Measurements from ENCODE around the gene SLC12A5.

The SLC12A5 gene

DNA sequence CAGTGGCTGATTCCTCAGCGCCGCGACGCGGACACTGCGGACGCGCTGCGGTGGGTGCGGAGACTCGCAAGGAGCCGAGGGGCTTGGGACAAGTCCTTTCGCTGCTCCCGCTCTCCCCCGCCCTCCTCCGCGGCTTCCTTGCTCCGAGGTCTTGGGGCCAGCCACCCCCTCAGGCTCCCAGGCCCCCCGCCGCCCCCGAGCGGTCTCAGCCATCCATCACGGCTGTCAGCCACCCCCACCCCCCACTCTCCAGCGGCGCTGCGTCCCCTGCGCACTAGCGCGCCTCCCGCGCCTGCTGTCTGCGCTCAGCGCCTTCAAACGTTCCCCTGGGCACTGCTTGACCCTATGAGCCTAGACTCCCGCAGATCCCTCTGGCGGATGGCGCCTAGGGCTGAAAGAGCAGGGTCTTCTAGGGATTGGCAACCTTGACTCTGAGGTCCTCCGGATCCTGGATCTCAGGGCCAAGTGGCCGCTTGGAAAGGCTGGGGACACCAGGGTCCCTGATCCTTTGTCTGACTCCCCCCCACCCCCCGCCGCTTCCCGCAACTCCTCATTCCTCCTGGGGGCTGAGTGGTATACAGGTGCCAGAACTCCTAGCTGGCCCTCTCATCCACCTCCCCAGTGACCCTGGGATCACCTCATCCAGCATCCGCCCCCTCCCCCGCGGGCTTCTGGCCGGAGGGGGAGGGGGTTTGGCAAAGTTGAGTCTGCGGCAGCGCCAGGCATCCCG lies 1.4 kb downstream of the SLC12A5 start:
- no peak for DNase-seq

DNA sequence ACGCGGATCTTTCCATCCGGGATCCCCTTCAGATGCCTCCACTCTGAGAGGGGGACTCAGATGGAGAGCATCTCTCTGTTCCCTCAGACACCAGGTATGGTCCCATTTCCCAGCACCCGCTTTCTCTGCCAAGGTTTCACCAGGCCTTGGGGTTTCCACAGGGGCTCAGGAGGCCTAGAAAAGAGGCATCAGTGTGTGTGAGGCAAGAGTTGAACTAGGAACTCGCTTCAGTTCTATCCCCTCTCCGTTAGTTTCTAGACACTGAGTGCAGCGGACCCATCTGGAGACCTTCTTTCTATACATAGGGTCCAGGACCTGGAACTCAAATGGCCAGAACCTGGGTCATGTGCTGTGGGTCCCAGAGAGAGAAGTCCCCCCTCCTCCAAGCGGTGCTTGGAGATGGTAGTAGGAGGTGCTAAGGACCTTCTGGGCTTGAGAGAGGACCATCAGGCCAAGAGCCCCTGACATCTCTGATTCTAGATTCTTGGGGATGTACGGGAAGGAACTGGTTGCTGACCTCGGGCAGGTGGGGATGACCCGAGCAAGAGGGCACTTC lies 2.1 kb downstream of the SLC12A5 start:
- no peak for DNase-seq

DNA sequence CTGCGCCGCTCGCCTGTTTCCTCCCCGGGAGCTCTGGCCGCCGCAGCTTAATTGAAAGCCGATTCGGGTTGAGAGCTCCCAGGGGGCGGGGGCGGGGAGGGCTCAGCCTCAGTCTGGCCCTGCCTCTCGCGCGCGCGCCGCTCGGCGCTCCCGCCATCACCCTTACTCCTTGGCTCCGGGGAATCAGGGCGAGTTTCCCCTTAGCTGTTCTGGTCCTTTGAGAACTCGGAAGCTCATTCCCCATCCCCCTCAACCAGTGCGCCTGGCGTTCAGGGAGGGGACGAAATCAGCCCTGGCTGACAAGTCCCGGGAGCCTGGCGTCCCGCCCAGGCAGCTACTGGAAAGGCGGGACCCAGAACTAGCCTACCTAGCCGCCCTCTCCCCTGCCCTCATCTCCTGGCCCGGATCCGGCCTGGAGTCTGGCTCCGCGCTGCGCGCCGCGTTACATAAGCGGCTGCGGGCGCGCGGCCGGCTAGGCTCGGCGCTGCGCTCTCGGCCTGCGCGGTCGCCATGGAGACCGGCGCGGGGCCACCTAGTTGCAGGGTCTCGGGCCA lies 2.8 kb downstream of the SLC12A5 start:
- DNase-seq = peak; percentile 62 to 68

DNA sequence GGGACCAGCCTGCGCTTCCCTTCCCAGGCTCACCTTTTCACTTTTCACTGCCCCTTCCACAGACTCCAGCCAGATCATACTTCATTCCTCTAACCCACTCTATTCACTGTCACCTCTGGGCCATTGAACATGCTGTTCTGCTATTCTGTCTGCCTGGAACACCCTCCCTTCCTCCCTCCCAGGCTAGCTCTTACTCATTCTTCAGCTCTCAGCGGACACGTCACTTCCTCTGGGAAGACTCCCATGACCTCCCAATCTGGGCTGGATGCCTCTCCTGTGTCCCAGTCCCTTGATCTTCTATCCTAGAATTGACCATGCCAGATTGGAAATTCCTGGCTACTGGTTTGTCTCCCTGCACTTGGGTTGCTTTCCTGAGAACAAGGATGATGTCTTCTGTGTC lies 5.0 kb downstream of the SLC12A5 start:
- no peak for DNase-seq

DNA sequence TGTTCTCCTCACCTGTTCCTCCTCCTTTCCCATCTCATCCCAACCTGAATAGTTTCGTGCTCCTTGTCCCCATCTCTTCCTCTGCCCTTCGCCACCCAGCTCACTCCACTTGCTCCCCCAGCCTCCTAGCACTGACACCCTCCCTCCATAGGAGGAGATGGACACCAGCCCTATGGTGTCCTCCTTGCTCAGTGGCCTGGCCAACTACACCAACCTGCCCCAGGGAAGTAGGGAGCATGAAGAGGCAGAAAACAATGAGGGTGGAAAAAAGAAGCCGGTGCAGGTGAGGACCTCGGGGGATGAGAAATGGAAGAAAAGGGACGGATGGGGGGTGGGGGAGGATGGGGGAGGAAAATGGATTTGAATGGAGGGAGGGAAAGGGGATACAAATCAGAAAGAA lies 6.2 kb downstream of the SLC12A5 start:
- no peak for DNase-seq

DNA sequence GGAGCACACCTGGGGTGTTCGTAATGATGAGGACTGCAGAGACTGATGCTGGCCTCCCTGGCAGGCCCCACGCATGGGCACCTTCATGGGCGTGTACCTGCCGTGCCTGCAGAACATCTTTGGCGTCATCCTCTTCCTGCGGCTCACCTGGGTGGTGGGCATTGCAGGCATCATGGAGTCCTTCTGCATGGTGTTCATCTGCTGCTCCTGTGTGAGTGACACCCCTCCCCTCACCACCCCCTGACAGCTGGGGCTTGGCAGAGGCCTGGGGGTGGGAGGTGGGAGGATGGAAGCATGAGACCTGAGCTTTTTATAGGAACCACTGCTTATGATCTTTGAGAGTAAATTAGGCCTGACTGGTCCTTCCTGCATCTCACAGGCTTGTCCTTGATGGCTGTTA lies 6.7 kb downstream of the SLC12A5 start:
- no peak for DNase-seq

DNA sequence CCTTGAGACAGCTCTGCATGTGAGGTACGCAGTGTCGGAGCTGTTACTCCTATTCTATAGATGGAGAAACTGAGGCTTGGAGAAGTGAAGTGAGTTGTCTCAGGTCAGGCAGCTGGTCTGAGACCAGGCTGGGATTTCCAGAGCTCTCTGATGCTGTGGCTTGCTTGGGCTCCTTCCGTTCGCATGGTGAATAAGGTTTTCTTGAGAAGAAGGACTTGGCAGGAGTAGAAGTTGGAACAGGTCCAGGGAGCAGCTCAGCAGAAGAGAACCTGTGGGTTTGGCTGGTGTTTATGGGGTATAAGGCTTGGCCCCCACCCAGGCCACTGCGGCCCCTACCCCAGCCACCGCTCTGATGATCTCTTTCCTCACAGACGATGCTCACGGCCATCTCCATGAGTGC lies 7.4 kb downstream of the SLC12A5 start:
- DNase-seq = no peak

DNA sequence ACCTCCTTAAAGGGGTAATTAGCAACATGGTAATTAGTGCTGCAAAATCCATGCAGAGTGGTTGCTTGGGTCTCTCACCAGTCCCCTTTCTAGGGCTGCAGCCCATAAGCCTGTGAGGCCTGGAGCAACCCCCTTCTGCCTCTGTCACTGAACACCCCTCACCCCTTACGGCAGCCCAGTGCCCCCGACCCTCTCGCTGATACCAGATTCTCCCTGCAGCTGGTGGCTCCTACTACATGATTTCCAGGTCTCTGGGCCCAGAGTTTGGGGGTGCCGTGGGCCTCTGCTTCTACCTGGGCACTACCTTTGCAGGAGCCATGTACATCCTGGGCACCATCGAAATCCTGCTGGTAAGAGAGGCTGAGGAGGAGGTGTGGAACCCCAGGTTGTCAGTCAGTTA lies 8.0 kb downstream of the SLC12A5 start:
- DNase-seq = no peak

DNA sequence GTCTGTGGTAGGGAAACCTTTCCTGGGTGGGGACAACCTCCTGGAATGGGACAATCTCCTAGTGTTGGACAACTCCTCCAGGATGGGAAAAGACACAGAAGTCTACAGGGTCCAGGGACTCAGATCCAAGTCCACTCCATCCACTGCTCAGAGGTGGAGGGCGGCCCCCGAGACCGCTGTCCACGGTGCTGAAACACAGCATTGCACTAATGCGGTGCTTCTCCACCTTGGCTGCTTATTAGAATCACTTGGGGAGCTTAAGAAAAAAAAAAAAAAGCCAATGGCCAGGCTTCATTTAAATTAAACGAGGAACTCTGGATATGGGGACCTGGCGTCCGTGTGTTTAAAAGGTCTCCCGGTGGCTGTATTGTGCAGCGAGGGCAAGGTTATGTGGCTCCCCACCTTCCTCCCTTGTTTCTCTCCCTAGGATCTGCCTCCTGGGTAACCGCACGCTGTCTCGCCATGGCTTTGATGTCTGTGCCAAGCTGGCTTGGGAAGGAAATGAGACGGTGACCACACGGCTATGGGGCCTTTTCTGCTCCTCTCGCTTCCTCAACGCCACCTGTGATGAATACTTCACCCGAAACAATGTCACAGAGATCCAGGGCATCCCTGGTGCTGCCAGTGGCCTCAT lies 12.0 kb downstream of the SLC12A5 start:
- no peak for DNase-seq

DNA sequence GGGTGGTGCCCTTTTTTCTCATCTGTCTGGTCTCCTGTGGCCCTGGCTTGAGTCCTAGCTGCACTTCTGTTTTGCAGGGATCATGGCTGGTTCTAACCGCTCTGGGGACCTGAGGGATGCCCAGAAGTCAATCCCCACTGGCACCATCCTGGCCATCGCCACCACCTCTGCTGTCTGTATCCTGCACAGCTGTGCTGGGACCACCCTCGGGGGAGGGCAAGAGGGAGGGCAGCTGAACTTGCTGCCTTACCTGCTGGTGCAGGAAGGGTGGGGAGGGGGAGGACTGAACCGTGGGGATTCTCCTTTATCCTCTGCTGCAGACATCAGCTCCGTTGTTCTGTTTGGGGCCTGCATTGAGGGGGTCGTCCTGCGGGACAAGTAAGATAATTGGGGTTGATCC lies 14.5 kb downstream of the SLC12A5 start:
- no peak for DNase-seq

DNA sequence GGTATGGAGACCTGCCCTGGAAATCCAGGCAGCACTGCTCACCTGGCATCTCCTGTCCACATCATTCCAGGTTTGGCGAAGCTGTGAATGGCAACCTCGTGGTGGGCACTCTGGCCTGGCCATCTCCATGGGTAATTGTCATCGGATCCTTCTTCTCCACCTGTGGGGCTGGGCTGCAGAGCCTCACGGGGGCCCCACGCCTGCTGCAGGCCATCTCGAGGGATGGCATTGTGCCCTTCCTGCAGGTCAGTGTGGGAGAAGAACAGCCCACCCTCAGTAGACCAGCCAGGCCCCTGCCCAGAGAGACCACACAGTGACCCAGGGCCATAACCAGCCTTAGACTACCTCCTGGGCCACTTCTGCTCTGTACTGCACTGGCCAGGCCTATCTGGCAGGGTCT lies 15.9 kb downstream of the SLC12A5 start:
- no peak for DNase-seq

DNA sequence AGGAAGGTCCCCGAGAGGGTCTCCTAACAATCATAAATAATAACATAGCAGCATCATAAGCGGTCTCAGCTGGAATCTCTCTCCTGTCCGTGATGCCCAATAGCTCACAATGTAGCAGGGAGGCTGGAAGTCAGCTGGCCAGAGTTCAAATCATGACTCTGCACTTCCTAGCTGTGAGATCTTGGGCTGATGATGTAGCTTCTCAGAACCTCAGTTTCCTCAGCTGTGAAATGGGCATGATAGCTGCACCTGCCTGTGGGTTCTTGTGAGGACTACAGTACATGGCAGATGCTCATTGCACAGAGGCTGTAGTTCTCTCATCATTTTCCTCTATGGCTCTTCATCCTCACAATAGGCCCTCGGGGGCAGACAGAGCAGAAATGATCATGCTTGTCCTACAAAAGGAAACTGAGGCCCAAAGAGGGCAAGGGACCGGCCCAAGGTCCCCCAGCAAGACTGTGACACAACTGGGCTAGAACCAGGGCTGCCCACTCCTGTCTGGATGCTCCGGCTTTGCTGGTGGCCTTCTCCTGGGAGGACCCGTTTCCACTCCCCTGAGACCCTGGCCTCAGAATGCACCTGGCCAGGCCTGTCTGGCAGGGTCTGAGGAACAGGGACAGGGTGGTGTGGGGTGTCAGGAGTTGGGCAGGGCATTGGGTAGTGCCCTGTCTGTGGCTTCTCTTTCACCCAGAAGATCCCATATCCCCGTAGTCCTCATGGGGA lies 17.7 kb downstream of the SLC12A5 start:
- DNase-seq = no peak

DNA sequence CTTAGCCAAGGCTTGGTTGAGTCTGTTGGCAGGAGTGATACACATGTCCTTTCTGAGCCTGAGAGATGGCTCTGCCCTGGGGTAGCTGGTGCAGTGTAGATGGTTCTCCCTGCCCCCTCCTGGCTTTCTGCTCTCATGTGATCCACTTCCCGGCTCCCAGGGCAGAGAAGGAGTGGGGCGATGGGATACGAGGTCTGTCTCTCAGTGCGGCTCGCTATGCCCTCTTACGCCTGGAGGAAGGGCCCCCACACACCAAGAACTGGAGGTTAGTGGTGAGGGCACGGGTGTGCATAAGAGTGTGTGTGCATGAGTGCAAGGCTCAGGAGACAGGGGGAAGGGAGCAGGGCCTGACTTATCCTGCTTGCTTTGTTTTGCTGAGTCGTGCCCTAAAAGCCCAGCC lies 18.8 kb downstream of the SLC12A5 start:
- no peak for DNase-seq

DNA sequence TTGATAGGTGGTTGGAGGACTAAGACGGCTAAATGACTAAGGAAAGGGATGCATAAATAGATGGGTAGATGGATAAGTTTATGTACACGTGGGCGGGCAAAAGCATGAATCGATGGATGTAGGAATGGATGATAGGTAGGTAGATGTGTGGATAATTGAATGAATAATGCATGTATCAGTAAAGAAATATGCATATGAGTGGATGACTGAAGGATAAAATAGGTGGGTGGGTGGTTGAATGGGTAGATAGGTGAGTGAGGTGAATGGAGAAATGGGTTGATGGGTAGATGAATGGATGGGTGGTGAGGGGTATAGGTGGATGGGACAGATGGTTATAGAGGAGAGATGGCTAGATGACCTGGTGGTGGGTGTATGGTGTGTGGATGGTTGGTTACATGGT lies 20.2 kb downstream of the SLC12A5 start:
- no peak for DNase-seq

DNA sequence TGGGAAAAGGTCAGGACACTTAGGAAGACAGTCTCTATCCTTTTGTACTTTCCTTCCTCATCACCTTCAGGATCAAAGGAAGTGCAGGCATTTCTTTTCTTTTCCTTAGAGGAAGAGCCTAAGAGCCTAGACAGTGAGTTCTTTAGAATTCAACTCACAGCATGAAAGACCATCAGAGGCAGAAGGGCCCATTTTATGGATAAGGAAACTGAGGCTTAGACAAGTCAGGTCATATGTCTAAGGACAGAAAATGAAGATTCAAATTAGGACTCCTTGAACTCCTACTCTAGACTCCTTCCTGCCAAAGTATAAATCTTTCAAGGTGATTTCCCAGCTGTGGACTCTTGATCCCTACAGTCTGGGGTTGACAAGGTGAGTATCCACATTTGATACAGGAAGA lies 20.8 kb downstream of the SLC12A5 start:
- no peak for DNase-seq

DNA sequence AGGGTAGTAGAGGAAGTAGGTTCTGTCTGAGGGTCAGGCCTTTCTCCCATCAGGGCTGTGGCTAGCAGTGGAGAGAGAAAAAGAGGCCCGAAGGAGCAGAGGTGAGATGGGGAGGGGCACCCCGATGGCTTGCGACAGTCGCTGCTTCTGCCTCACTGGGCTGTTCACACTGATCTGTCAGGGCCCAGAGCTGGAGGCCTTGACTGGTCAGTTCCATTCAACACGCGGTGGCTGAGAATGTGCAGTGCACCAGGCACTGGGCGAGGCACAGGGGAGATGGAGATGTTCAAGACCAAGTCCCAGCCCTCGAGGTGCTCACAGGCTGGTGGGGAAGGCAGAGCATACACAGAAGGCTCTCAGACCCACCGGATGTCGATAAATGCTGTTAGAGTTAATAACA lies 21.4 kb downstream of the SLC12A5 start:
- DNase-seq = no peak

DNA sequence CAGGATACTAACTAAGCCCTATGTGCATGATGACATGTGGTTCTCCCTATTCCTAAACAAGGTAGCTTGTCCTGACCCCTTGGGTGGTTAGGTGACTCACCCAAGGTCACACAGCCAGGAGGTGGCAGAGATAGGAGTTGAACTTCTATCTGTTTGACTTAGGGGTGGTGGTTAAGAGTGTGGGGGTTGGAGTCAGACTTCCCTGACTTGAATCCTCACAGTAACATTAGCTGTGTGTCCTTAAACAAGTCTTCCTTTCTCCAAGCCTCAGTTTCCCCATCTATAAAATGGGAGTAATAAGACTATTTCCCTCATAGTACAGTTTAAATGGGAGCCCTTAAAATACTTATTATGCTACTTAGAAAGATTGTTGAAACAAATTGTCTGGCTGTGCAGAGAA lies 21.9 kb downstream of the SLC12A5 start:
- no peak for DNase-seq

DNA sequence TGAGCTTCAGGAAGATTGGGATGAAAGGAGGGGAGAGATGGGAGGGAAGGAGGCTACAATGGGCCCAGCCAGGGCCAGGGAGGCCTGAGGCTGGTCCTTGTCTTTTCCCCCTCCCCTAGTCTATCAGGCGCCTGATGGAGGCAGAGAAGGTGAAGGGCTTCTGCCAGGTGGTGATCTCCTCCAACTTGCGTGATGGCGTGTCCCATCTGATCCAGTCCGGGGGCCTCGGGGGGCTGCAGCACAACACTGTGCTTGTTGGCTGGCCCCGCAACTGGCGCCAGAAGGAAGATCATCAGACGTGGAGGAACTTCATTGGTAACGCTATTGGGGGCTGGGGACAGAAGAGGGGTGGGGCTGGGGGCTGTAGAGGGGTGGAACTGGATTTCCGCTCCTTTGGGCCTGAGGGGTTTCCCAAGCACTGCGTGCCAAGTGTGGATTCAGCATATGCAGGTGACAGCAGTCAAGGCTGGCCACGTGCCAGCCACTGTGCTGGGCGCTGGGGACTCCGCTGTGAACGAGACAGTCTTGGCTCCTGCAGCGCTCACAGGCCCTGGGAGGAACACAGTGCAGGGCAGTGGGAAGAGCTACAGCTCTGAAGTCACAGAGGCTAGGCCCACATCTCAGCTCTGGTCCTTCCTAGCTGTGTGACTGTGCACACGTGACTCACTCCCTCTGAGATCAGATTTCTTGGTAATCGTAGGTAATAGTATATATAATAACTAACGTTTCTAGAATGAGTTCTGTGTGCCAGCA lies 22.7 kb downstream of the SLC12A5 start:
- no peak for DNase-seq

DNA sequence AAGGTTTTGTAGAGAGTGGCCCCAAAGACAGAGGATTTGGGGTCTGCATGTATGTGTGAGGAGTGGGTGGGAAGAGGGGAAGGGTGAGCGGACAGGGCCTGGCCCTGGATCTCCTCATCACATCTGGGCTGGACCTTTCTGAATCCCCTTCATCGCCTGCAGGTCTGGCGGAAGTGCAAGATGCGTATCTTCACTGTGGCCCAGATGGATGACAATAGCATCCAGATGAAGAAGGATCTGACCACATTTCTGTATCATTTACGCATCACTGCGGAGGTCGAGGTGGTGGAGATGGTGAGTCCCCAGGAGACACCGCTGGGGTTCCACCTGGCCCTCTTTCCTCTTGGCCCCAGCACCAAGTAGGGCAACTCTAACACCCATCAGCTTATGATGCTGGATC lies 24.4 kb downstream of the SLC12A5 start:
- DNase-seq = no peak

DNA sequence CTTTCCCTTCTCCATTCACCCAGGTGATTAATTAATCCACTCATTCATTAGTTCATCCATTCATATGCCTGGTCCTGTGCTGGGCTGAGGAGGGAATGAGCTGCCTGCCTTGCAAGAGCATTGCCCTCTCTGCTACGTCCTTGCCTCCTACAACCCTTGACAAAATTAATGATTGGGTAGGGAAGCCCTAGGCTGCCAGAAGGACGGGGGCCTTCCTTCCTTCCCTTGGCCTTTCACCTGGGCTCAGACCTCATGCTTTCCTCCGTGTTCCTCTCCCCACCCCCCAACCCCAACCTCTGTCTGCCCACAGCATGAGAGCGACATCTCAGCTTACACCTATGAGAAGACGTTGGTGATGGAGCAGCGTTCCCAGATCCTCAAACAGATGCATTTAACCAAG lies 25.6 kb downstream of the SLC12A5 start:
- no peak for DNase-seq

DNA sequence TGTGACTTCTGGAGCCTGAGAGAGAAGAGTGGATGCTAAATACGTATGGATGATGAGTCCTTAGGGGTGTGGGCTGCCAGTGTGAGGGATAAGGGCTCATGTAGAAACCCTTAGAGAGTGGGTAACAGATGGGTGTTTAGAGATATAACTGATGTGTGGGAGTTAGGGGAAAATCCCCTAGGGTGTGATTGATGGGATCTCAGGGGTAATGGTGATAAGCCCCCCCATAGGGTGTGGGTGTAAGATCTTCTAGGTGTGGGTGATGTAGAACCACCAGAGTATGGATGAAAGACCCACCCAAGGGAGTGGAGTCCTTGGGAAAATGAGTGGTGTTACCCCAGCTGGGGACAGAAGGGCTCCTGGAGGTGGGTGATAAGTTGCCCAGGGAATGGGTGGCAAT lies 26.3 kb downstream of the SLC12A5 start:
- no peak for DNase-seq

DNA sequence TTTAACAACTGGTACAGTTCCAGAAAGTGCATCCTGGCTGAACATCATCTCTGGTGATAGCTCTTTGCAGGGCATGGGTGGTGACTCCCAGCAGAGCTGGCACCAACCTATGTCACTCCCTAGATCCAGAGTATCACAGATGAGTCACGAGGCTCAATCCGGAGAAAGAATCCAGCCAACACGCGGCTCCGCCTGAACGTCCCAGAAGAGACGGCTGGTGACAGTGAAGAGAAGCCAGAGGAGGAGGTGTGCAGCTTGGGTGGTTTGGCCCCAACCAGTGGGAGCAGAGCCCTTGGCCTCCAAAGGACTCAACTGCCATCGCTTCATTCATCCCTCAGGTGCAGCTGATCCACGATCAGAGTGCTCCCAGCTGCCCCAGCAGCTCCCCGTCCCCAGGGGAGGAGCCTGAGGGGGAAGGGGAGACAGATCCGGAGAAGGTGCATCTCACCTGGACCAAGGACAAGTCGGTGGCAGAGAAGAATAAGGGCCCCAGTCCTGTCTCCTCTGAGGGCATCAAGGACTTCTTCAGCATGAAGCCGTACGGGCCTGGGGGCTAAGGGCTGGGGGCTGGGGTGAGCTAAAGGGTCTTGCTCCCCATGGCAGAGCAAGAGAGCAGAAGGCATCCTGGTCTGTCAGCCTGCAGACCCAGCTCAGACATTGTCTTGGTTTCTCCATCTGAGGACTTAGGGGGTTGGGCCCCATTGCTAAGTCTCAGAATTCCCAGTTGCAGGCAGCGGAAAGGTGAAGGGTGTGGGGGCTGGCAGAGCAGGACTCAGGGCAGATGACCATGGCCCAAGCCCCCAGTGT lies 27.2 kb downstream of the SLC12A5 start:
- DNase-seq = no peak
